ENCODE results near the gene RPL34. TPM values are rescaled to one million over a fixed set of nuclear protein-coding genes. Genes with fewer than 3 reads are reported as not detected.

Gene RPL34
- total and polyA plus RNA-seq, 2 of the 8 experiments (the other 6 are each of a cell fraction or from before 2014, with no cell fraction given) = 1,430 to 2,987 TPM

DNA sequence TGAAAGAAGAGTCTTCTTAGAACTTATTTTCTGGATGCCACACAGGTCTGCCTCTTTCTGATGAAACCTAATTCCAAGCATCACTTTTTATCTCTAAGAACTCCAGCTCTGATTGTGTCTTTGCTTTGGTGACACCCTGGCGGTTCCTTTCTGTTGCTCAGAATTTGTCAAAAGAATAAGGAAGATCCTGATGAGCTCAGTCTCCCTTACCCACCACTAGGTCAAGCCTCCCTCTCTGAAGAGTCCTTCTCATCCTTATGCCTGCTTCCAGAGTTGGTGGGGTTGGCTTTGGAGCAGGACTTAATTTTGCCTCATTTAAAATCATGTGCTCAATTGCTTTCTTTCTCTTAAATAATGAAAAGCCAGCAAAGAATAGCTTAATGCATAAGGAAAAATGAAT, 31.5 kb upstream of the RPL34 start:
- Histone ChIP-seq H2BK15ac (ENCODE audit: low read length) (no peak overlapping the region), H3K4me3 (ENCODE audit: extremely low read depth in 1 of 4, insufficient read depth in 2 of 4, low read depth in 3 of 4, low read length in 4 of 4) (no peak overlapping the region), H3K27ac (ENCODE audit: low read depth, low read length) (no peak overlapping the region), H4K91ac (replicated peaks; ENCODE audit: insufficient read length, low read length) (no peak overlapping the region), H3K36me3 (ENCODE audit: control insufficient read depth in 2 of 4, insufficient read depth in 4 of 4, low read length in 3 of 4) (no peaks in the 10 kb centered on the region), H2BK20ac (ENCODE audit: low read length) (no peak overlapping the region), H3K4me2 (ENCODE audit: insufficient read depth in 1 of 2, low read depth in 2 of 2, low read length in 2 of 2) (no peak overlapping the region), H3K23ac (ENCODE audit: insufficient read length) (no peak overlapping the region), H4K5ac (ENCODE audit: insufficient read length, low read depth, low read length) (no peak overlapping the region), H4K20me1 (replicated peaks in 1 of 2; ENCODE audit: control insufficient read depth in 1 of 2, insufficient read depth in 2 of 2, low read length in 2 of 2) (no peaks in the 10 kb centered on the region), H3K79me1 (ENCODE audit: low read depth, low read length) (no peaks in the 10 kb centered on the region), H2BK120ac (replicated peaks; ENCODE audit: low read depth, low read length) (no peak overlapping the region), H3K23me2 (ENCODE audit: low read depth, low read length) (no peaks in the 10 kb centered on the region), H3K56ac (replicated peaks; ENCODE audit: insufficient read length, low read depth, low read length) (no peak overlapping the region), H3K14ac (ENCODE audit: insufficient read length) (no peak overlapping the region), H2AK5ac (ENCODE audit: low read depth, low read length) (no peak overlapping the region), H3K18ac (ENCODE audit: extremely low read depth, low read length) (no peak overlapping the region), H4K8ac (ENCODE audit: extremely low read depth, insufficient read depth, low read length) (no peak overlapping the region), H3K27me3 (replicated peaks in 1 of 4; ENCODE audit: control insufficient read depth in 3 of 4, extremely low read depth in 1 of 4, insufficient read depth in 3 of 4, low read length in 3 of 4) (peaks cover 0 to 6% (median 2%) of the 10 kb centered on the region in 4 experiments; a peak in 4 of 7 replicates), H2AFZ (ENCODE audit: low read length) (no peak overlapping the region), H2BK12ac (ENCODE audit: low read depth, low read length) (no peak overlapping the region), H3K9ac (replicated peaks in 1 of 4; ENCODE audit: extremely low read depth in 1 of 4, low read depth in 3 of 4, low read length in 3 of 4) (no peak overlapping the region), H3K79me2 (ENCODE audit: control insufficient read depth in 1 of 2, insufficient read depth in 2 of 2, low read length in 2 of 2) (no peaks in the 10 kb centered on the region), H3K4ac (replicated peaks; ENCODE audit: insufficient read length, low read depth, low read length) (no peak overlapping the region), H3K4me1 (replicated peaks in 1 of 4; ENCODE audit: control insufficient read depth in 3 of 4, insufficient read depth in 4 of 4, low read length in 3 of 4) (no peaks in the 10 kb centered on the region; a peak in 1 of 7 replicates), H2BK5ac (ENCODE audit: low read depth, low read length) (no peak overlapping the region), H3K9me3 (ENCODE audit: insufficient read depth in 2 of 2, low read depth in 1 of 2, low read length in 1 of 2) (no peaks in the 10 kb centered on the region)
- CTCF ChIA-PET (ENCODE audit: partially characterized antibody) = interaction anchor here (0.7 to 1.3 kb wide), 3 partner anchors 16 to 76 kb away, joined by 3 to 7 read pairs (median 3); no protein-coding TSS in a partner anchor
- no peak for DNase-seq (ENCODE audit: low read depth in 1 of 2, low spot score in 2 of 2)
- WGBS, 2 experiments (ENCODE audit: extremely low coverage in 1 of 2, insufficient coverage in 1 of 2, insufficient read length in 1 of 2, insufficient replicate concordance in 2 of 2, low coverage in 1 of 2, low lambda C conversion rate in 2 of 2, missing lambda C conversion rate in 1 of 2) = 83% methylated on average over 1 of the region's 1 CpG; no CpG with 5 or more reads in 1 of the 2 experiments
- no peak for FAIRE-seq
- POLR2A ChIA-PET (ENCODE audit: partially characterized antibody) = interaction anchor here (1.3 kb wide), 1 partner anchor 33 kb away, joined by 3 read pairs; no protein-coding TSS in a partner anchor
- TF ChIP-seq, protein P1, sequence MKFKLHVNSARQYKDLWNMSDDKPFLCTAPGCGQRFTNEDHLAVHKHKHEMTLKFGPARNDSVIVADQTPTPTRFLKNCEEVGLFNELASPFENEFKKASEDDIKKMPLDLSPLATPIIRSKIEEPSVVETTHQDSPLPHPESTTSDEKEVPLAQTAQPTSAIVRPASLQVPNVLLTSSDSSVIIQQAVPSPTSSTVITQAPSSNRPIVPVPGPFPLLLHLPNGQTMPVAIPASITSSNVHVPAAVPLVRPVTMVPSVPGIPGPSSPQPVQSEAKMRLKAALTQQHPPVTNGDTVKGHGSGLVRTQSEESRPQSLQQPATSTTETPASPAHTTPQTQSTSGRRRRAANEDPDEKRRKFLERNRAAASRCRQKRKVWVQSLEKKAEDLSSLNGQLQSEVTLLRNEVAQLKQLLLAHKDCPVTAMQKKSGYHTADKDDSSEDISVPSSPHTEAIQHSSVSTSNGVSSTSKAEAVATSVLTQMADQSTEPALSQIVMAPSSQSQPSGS (IDR thresholded peaks at IDR 0.05; ENCODE audit: low read length) = no peak
- TF ChIP-seq TBP (IDR thresholded peaks at IDR 0.05; ENCODE audit: low read depth, low read length) = no peak
- TF ChIP-seq BCL11A (IDR thresholded peaks at IDR 0.05; ENCODE audit: low read depth in 2 of 2, low read length in 2 of 2) = no peak
- TF ChIP-seq FOSL1 (IDR thresholded peaks at IDR 0.05; ENCODE audit: insufficient read depth, low read depth, low read length) = no peak
- TF ChIP-seq TEAD4 (IDR thresholded peaks at IDR 0.05; ENCODE audit: low read depth, low read length) = no peak
- TF ChIP-seq BRCA1 (IDR thresholded peaks at IDR 0.05; ENCODE audit: low read depth, low read length) = no peak
- TF ChIP-seq CTBP2 (IDR thresholded peaks at IDR 0.05; ENCODE audit: borderline replicate concordance, insufficient read depth, insufficient read length, low read length) = no peak
- TF ChIP-seq SAP30 (IDR thresholded peaks at IDR 0.05; ENCODE audit: insufficient read depth, insufficient replicate concordance, low read length) = no peak
- TF ChIP-seq, protein P2, sequence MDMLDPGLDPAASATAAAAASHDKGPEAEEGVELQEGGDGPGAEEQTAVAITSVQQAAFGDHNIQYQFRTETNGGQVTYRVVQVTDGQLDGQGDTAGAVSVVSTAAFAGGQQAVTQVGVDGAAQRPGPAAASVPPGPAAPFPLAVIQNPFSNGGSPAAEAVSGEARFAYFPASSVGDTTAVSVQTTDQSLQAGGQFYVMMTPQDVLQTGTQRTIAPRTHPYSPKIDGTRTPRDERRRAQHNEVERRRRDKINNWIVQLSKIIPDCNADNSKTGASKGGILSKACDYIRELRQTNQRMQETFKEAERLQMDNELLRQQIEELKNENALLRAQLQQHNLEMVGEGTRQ (IDR thresholded peaks at IDR 0.05; ENCODE audit: low read length) = no peak
- TF ChIP-seq EZH2 (IDR thresholded peaks at IDR 0.05; ENCODE audit: low read depth, low read length, severe bottlenecking) = no peak

Measured in H1 (cell line).